Smooth muscle cell (in vitro differentiated cells): Measurements from ENCODE around the gene PEAR1. TPM values are rescaled to one million over a fixed set of nuclear protein-coding genes. Genes with fewer than 3 reads are reported as not detected.

ENCODE experiments used
- DNase-seq: peaks from one replicate; lab custom pipeline; 2025; ENCODE audit not compliant: unreplicated experiment; lab: John Stamatoyannopoulos, UW
- H2AFZ ChIP-seq: fragments of 200-600 bp; sonication (generic); 2 replicates; pipeline ENCODE4 v1.6.0; 2016; ENCODE audit warnings: antibody characterized with exemption, low read depth, mild to moderate bottlenecking
- H3F3A ChIP-seq: fragments of 200-600 bp; sonication (generic); 2 replicates; pipeline ENCODE4 v1.6.0; 2017; ENCODE audit warnings: antibody characterized with exemption, low read depth
- H3K27ac ChIP-seq: fragments of 200-600 bp; sonication (generic); 2 replicates; pipeline ENCODE4 v1.5.1; 2016; ENCODE audit warnings: low read depth, mild to moderate bottlenecking
- H3K27me3 ChIP-seq: fragments of 200-600 bp; sonication (generic); 2 replicates; pipeline ENCODE4 v1.6.1; 2016; ENCODE audit warnings: low read depth, mild to moderate bottlenecking
- H3K36me3 ChIP-seq: fragments of 200-600 bp; sonication (generic); 2 replicates; pipeline ENCODE4 v1.5.1; 2016; ENCODE audit warnings: low read depth
- H3K4me1 ChIP-seq: fragments of 200-600 bp; sonication (generic); 2 replicates; pipeline ENCODE4 v1.5.1; 2016; ENCODE audit warnings: low read depth
- H3K4me2 ChIP-seq: fragments of 200-600 bp; sonication (generic); 2 replicates; pipeline ENCODE4 v1.6.0; 2016; ENCODE audit warnings: mild to moderate bottlenecking
- H3K4me3 ChIP-seq: fragments of 200-600 bp; sonication (generic); 2 replicates; pipeline ENCODE4 v1.5.1; 2016; ENCODE audit warnings: mild to moderate bottlenecking
- H3K79me2 ChIP-seq: fragments of 200-600 bp; sonication (generic); 2 replicates; pipeline ENCODE4 v1.6.0; 2016; ENCODE audit warnings: low read depth, mild to moderate bottlenecking
- H3K9ac ChIP-seq: fragments of 200-600 bp; sonication (generic); 2 replicates; pipeline ENCODE4 v1.6.0; 2016; ENCODE audit warnings: low read depth
- H3K9me3 ChIP-seq: fragments of 200-600 bp; sonication (generic); replicated peaks from 2 replicates; pipeline ENCODE4 v1.5.1; 2016; ENCODE audit warnings: low read depth
- H4K20me1 ChIP-seq: fragments of 200-600 bp; sonication (generic); 2 replicates; pipeline ENCODE4 v1.6.0; 2016; ENCODE audit warnings: low read depth
- CTCF ChIP-seq: fragments of 200-600 bp; sonication (generic); IDR thresholded peaks from 2 replicates; pipeline ENCODE4 v1.5.1; 2017; ENCODE audit warnings: borderline replicate concordance, mild to moderate bottlenecking, antibody characterized with exemption; ENCODE audit not compliant: insufficient read depth, poor library complexity, severe bottlenecking
- WGBS: methylation state at CpG from one replicate; pipeline ENCODE4 v1.1.7; 2016; ENCODE audit warnings: low lambda C conversion rate; 5-methylcytosine and 5-hydroxymethylcytosine counted together
- polyA plus RNA-seq: library from polyadenylated mRNA; unstranded; fragments of >200 nt; fragmentation: Nextera tagmentation; extraction: Ambion mirVana; gene quantifications from 2 replicates; pipeline ENCODE4 v1.2.1, GENCODE V29; 2016
- total RNA-seq: library from RNA; depleted of rRNA; stranded (reverse); fragments of >200 nt; gene quantifications from 2 replicates; pipeline ENCODE4 v1.2.3, GENCODE V29; 2014

Gene PEAR1
- total and polyA plus RNA-seq, 2 experiments from 2014 or later: 2.3 to 3.7 TPM

GRCh38 chr1:156875341-156875615 lies 18.2 kb upstream of the PEAR1 start:
- H3K27me3 ChIP-seq: peaks cover 8% of the 10 kb centered on the region
- TF ChIP-seq CTCF: no peak

DNA sequence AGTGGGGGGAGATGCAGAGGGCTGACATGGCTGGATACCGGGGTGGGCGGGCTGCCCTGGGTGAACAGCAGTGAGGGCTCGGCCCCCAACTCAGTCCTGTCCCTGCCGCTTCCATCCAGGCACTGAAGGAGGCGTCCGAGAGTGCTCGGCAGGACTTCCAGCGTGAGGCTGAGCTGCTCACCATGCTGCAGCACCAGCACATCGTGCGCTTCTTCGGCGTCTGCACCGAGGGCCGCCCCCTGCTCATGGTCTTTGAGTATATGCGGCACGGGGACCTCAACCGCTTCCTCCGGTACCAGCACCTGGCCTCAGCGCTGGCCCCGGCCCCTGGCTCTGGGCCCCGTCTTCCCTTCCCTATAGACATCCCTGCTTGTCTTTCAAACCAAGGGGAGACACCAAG lies 17.2 kb upstream of the PEAR1 start:
- 53% methylated on average over 13 of the region's 21 CpGs for WGBS
- Histone ChIP-seq H3K9me3 (no peaks in the 10 kb centered on the region), H3K4me3 (no peak overlapping the region), H3K36me3 (no peaks in the 10 kb centered on the region), H3K27me3 (peaks cover 8% of the 10 kb centered on the region), H3F3A (no peaks in the 10 kb centered on the region), H3K4me1 (no peaks in the 10 kb centered on the region), H3K9ac (no peak overlapping the region), H2AFZ (no peak overlapping the region), H3K79me2 (no peaks in the 10 kb centered on the region), H4K20me1 (no peaks in the 10 kb centered on the region), H3K4me2 (no peak overlapping the region), H3K27ac (no peak overlapping the region)
- TF ChIP-seq CTCF: no peak
- DNase-seq: no peak

More at GRCh38 chr1:156875341-156875615, 18.2 kb upstream of the PEAR1 start:
- H3K9me3 ChIP-seq: no peaks in the 10 kb centered on the region
- peaks cover 4% of the 10 kb centered on the region for H3K4me1 ChIP-seq
- no peak overlapping the region for H3K4me2 ChIP-seq
- H4K20me1 ChIP-seq: no peaks in the 10 kb centered on the region
- 95% methylated on average over 3 of the region's 5 CpGs for WGBS
- H3K36me3 ChIP-seq: no peaks in the 10 kb centered on the region
- no peak overlapping the region for H3K9ac ChIP-seq
- H3F3A ChIP-seq: no peaks in the 10 kb centered on the region
- no peak overlapping the region for H3K27ac ChIP-seq
- DNase-seq: no peak
- no peak overlapping the region for H3K4me3 ChIP-seq
- no peak overlapping the region for H2AFZ ChIP-seq
- H3K79me2 ChIP-seq: no peaks in the 10 kb centered on the region

DNA sequence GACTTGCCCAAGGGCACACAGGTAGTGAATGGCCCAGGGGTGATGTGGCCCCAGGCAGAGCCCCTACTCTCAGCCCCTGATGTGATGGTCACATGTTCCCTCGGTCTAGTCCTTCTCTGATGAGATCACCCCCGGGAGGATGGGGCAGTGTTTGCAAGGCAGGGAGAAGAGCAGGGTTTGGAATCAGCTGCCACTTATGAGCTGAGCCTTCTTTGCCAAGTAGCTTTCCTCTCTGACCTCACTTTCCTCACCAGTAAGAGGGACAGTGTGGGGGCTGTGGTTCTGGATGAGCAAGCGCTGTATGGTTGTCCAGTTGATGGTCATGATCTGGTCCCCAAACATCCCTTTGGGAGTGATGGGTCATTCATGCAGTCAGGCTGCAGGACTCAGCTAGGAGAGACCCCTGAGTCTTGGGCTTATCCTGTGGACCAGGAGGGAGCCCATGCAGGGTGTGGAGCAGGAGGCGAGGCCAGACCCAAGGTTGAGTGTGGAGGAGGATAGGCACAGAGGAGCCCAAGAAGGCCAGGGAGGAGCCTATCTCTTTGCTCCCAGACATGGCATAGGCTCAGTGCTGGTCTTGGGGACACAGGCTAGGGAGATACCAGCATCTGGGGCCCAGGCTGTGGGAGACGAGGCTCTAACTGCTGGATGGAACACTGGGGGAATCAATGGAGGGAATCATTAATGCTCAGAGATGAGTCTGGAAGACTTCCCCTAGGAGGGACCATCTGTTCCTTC lies 15.9 kb upstream of the PEAR1 start:
- Histone ChIP-seq H3F3A (no peaks in the 10 kb centered on the region), H3K27me3 (peaks cover 8% of the 10 kb centered on the region), H3K9me3 (no peaks in the 10 kb centered on the region), H3K79me2 (no peaks in the 10 kb centered on the region), H3K27ac (no peak overlapping the region), H4K20me1 (no peaks in the 10 kb centered on the region), H3K9ac (no peak overlapping the region), H3K4me2 (no peak overlapping the region), H2AFZ (no peak overlapping the region), H3K4me3 (no peak overlapping the region), H3K4me1 (no peaks in the 10 kb centered on the region), H3K36me3 (no peaks in the 10 kb centered on the region)
- no peak for TF ChIP-seq CTCF
- WGBS: 82% methylated on average over 5 of the region's 5 CpGs
- no peak for DNase-seq

DNA sequence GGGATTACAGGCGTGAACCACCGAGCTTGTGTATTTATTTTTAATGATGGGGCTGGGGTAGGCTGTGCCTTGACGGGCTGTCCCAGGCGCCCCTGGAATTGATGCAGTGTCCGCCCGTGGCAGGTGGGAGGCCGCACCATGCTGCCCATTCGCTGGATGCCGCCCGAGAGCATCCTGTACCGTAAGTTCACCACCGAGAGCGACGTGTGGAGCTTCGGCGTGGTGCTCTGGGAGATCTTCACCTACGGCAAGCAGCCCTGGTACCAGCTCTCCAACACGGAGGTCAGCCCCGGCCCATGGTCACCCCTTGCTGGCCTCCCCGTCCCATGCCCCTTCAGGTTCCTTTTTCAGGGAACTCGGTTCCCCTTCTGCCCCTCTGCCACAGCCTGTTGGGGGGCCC lies 13.6 kb upstream of the PEAR1 start:
- no peak overlapping the region for H3K27ac ChIP-seq
- no peak overlapping the region for H3K4me2 ChIP-seq
- H3F3A ChIP-seq: no peaks in the 10 kb centered on the region
- H3K27me3 ChIP-seq: peaks cover 8% of the 10 kb centered on the region
- H2AFZ ChIP-seq: no peak overlapping the region
- no peak for TF ChIP-seq CTCF
- no peaks in the 10 kb centered on the region for H3K9me3 ChIP-seq
- H4K20me1 ChIP-seq: no peaks in the 10 kb centered on the region
- H3K9ac ChIP-seq: no peak overlapping the region
- H3K36me3 ChIP-seq: no peaks in the 10 kb centered on the region
- WGBS: 94% methylated on average over 21 of the region's 21 CpGs
- no peak overlapping the region for H3K4me3 ChIP-seq
- H3K4me1 ChIP-seq: peaks cover 5% of the 10 kb centered on the region
- no peaks in the 10 kb centered on the region for H3K79me2 ChIP-seq
- DNase-seq: no peak
